Astrocyte (in vitro differentiated cells and primary cell): ENCODE data around the gene HSPB1.

Experiments
- EZH2 ChIP-seq: IDR thresholded peaks from 2 replicates; pipeline ENCODE4 v1.6.1; 2012; ENCODE audit warnings: mild to moderate bottlenecking, low read length, inconsistent platforms; ENCODE audit not compliant: insufficient read depth
- TF ChIP-seq, protein P1 (sequence below): IDR thresholded peaks from 2 replicates; pipeline ENCODE4 v1.5.1; 2011; ENCODE audit warnings: low read depth, mild to moderate bottlenecking, inconsistent platforms, low read length, moderate library complexity; ENCODE audit not compliant: insufficient read depth

DNA sequence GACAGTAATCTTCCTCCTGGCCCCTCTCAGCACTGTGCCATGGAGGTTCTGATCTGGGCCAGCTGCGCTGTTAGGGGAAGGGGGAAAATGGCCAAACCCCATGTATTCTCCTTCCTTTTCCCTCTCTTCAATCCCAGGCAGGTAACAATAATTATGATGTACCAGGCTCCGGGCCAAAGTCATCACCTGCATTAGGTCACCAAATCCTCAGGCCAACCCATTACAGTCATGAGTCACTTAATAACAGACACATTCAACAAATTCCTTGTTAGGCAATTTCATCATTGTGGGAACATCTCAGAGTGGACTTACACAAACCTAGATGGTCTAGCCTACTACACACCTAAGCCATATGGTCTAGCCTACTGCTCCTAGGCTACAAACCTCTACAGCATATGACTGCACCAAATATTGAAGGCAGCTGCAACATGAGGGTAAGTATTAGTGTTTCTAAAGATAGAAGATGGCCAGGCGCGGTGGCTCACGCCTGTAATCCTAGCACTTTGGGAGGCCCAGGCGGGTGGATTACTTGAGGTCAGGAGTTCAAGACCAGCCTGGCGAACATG, 2.2 kb upstream of the HSPB1 start:
- TF ChIP-seq, protein P1, sequence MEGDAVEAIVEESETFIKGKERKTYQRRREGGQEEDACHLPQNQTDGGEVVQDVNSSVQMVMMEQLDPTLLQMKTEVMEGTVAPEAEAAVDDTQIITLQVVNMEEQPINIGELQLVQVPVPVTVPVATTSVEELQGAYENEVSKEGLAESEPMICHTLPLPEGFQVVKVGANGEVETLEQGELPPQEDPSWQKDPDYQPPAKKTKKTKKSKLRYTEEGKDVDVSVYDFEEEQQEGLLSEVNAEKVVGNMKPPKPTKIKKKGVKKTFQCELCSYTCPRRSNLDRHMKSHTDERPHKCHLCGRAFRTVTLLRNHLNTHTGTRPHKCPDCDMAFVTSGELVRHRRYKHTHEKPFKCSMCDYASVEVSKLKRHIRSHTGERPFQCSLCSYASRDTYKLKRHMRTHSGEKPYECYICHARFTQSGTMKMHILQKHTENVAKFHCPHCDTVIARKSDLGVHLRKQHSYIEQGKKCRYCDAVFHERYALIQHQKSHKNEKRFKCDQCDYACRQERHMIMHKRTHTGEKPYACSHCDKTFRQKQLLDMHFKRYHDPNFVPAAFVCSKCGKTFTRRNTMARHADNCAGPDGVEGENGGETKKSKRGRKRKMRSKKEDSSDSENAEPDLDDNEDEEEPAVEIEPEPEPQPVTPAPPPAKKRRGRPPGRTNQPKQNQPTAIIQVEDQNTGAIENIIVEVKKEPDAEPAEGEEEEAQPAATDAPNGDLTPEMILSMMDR = no peak
- TF ChIP-seq EZH2 = no peak
